AG09319 (cell line): ENCODE results near the gene IER5.

Experiments
- DNase-seq: peaks from one replicate; pipeline ENCODE4 v3.0.0-alpha.2; 2010; ENCODE audit warnings: low read depth; ENCODE audit errors: extremely low read depth
- CTCF ChIP-seq: IDR thresholded peaks from 2 replicates; pipeline ENCODE4 v1.5.1; 2011; ENCODE audit warnings: low read depth, mild to moderate bottlenecking, inconsistent platforms, low read length, moderate library complexity

Gene IER5

GRCh38 chr1:181129771-181130606 lies 41.5 kb downstream of the IER5 start:
- no peak for DNase-seq
- TF ChIP-seq CTCF = no peak

GRCh38 chr1:181131255-181131941 lies 42.9 kb downstream of the IER5 start:
- no peak for TF ChIP-seq CTCF
- no peak for DNase-seq

GRCh38 chr1:181133441-181133951 lies 45.0 kb downstream of the IER5 start:
- no peak for TF ChIP-seq CTCF
- no peak for DNase-seq

GRCh38 chr1:181133969-181134418 lies 45.5 kb downstream of the IER5 start:
- no peak for DNase-seq

GRCh38 chr1:181134543-181135436 lies 46.3 kb downstream of the IER5 start:
- no peak for TF ChIP-seq CTCF
- peak; percentile 69 for DNase-seq

More at GRCh38 chr1:181133969-181134418, 45.5 kb downstream of the IER5 start:
- no peak for TF ChIP-seq CTCF

- TF ChIP-seq CTCF = peak; percentile 24
- DNase-seq = no peak
Measured at GRCh38 chr1:181135437-181135731, 46.9 kb downstream of the IER5 start.
